ENCODE results near the gene ALDH1L2.

DNA sequence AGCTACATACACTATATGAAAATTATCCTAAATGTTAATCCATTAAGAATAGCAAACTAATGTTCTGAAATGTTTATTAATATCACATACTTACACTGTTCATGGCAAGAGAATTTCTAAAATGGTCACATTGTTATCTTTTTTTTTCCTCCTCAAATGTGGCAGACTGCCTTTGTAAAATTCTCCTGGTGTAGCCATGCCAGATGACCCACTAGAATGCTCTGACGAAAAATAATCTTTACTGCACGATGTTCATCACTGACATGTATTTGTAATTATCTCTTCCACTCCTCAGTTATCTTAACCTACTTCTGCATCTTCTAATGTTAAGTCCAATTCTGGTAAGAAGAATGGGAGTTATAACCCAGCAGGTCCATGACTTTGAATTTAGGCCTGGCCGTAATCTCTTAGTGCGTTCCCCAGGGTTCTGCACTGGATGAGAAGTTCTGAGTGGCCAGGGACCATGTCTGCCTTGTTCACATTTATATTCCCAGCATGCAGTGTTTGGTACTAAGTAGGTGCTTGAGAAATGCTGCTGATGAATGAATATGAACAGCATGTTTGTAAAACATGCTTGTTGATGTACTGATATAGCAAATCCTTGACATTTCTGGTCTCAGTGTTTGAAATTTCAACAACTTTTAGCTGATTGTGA, 51.4 kb downstream of the ALDH1L2 start:
- TF ChIP-seq CTCF (optimal IDR thresholded peaks at IDR 0.05 in 1 of 3, IDR thresholded peaks at IDR 0.05 in 1 of 3, conservative IDR thresholded peaks at IDR 0.05 in 1 of 3; ENCODE audit: extremely low read depth in 1 of 3, insufficient read depth in 2 of 3, low read length in 3 of 3): no peak
- TF ChIP-seq EZH2 (IDR thresholded peaks at IDR 0.05; ENCODE audit: low read length): no peak
